GM12892 (cell line): ENCODE results near the gene LYAR.

Experiments used
- POLR2A ChIP-seq: IDR thresholded peaks from 2 replicates; pipeline ENCODE4 v1.6.1; 2011; ENCODE audit warnings: low read depth, low read length, control low read depth
- POLR2AphosphoS5 ChIP-seq: IDR thresholded peaks from 2 replicates; pipeline ENCODE4 v1.6.1; 2011; ENCODE audit warnings: low read depth, low read length, control low read depth
- TAF1 ChIP-seq: IDR thresholded peaks from 2 replicates; pipeline ENCODE4 v1.6.1; 2011; ENCODE audit warnings: low read depth, mild to moderate bottlenecking, control low read depth, low read length, borderline replicate concordance

GRCh38 chr4:4320528-4320927, 30.6 kb upstream of the LYAR start:
- no peak for TF ChIP-seq POLR2AphosphoS5
- TF ChIP-seq POLR2A: no peak
- no peak for TF ChIP-seq TAF1
